Transverse colon (tissue), 4 donors: Measurements from ENCODE around the gene F3. TPM values are rescaled to one million over a fixed set of nuclear protein-coding genes. Genes with fewer than 3 reads are reported as not detected.

Source experiments
- DNase-seq: peaks from one replicate; pipeline ENCODE4 v3.0.0-alpha.2; 2019
- H3K27ac ChIP-seq, 4 donors: fragments of 200-600 bp; sonication (generic); 2 replicates each; pipeline ENCODE4 v1.5.1; 2016 to 2018; ENCODE audit warnings: inconsistent platforms in 4 of 4
- H3K27me3 ChIP-seq: fragments of 200-600 bp; sonication (generic); 2 replicates; pipeline ENCODE4 v1.5.1; 2017; ENCODE audit warnings: inconsistent platforms
- H3K36me3 ChIP-seq, 4 donors: fragments of 200-600 bp; sonication (generic); 2 replicates each; pipeline ENCODE4 v1.5.1; 2017 to 2019; ENCODE audit warnings: inconsistent platforms in 4 of 4
- H3K4me1 ChIP-seq, 4 donors: fragments of 200-600 bp; sonication (generic); 2 replicates each; pipeline ENCODE4 v1.5.1; 2017 to 2020; ENCODE audit warnings: inconsistent platforms in 4 of 4
- H3K4me3 ChIP-seq, 4 donors: fragments of 200-600 bp; sonication (generic); 1 replicate in 1 of 4; 2 replicates in 3 of 4; pipeline versions ENCODE4 v1.5.1 to v1.6.1; 2017 to 2019; ENCODE audit warnings: inconsistent platforms in 4 of 4
- H3K9me3 ChIP-seq, 2 donors: fragments of 200-600 bp; sonication (generic); 2 replicates each; pipeline ENCODE4 v1.5.1; 2017 to 2019; ENCODE audit warnings: inconsistent platforms in 2 of 2
- CTCF ChIP-seq, 5 experiments: fragments of 200-600 bp in 3 of 5; fragments of 450-650 bp in 2 of 5; sonication (generic) in 3 of 5; IDR thresholded peaks; 1 replicate in 2 of 5; 2 replicates in 3 of 5; pipeline ENCODE4 v1.5.1; 2016 to 2017; ENCODE audit warnings: antibody characterized with exemption in 5 of 5, inconsistent platforms in 3 of 5, mild to moderate bottlenecking in 2 of 5, moderate library complexity in 1 of 5
- EP300 ChIP-seq: sonication (generic); formaldehyde crosslinking; IDR thresholded peaks from one replicate; pipeline ENCODE4 v1.6.1; 2017; ENCODE audit warnings: antibody characterized with exemption, low read depth
- POLR2A ChIP-seq: fragments of 450-650 bp; IDR thresholded peaks from one replicate; pipeline ENCODE4 v1.6.1; 2016; ENCODE audit warnings: antibody characterized with exemption, mild to moderate bottlenecking, moderate library complexity
- POLR2AphosphoS5 ChIP-seq, 3 donors: sonication (generic); formaldehyde crosslinking; IDR thresholded peaks; one replicate each; pipeline ENCODE4 v1.6.1; 2016; ENCODE audit warnings: antibody characterized with exemption in 3 of 3
- WGBS, 2 donors: methylation state at CpG; one replicate each; pipeline ENCODE4 v1.1.5; 2018; ENCODE audit warnings: low coverage in 1 of 2; 5-methylcytosine and 5-hydroxymethylcytosine counted together
- in situ Hi-C, 4 donors: fragments of 200-750 bp; cut with MboI; loops; one replicate each; pipeline versions ENCODE4 v1.15.0 to v1.15.1; 2017; ENCODE audit warnings: low sequenced_read_pairs in 3 of 4, low pct_ligation_motif_present in 1 of 4, low pct_unique_long_range_greater_than_20kb in 1 of 4
- intact Hi-C: fragments of 100-400 bp; cut with DNase I; formaldehyde crosslinking; loops from one replicate; pipeline ENCODE4 v1.15.1; 2023; ENCODE audit warnings: low total_unique reads
- total RNA-seq, 4 donors: library from RNA; depleted of rRNA; stranded (reverse); fragments of >200 nt; gene quantifications; one replicate each; pipeline ENCODE4 v1.1.0, GENCODE V29; 2016

Gene F3
- total RNA-seq, 4 donors from 2014 or later = 35.9 to 105 (median 59.3) TPM

GRCh38 chr1:94519351-94519750 is 22.2 kb downstream of the F3 start:
- intact Hi-C loops = no loop called here
- H3K27ac ChIP-seq = no peak overlapping the region
- TF ChIP-seq POLR2AphosphoS5 (IDR thresholded peaks at IDR 0.05) (no peak), CTCF (IDR thresholded peaks at IDR 0.05) (no peak), POLR2A (no peak), EP300 (no peak)
- no peaks in the 10 kb centered on the region for H3K4me1 ChIP-seq
- peaks cover 0 to 8% (median 3%) of the 10 kb centered on the region in 4 donors for H3K36me3 ChIP-seq
- H3K27me3 ChIP-seq = no peaks in the 10 kb centered on the region
- no peak overlapping the region for H3K4me3 ChIP-seq
- DNase-seq = no peak
- 54 to 63% methylated on average over 2 of the region's 2 CpGs for WGBS, 2 donors
- no peaks in the 10 kb centered on the region for H3K9me3 ChIP-seq
- in situ Hi-C loops = loop anchor here in 2 of 4 donors (25.0 kb wide), 1 partner anchor 518 kb away; no protein-coding TSS in a partner anchor

GRCh38 chr1:94515296-94515947 is 26.1 kb downstream of the F3 start:
- Histone ChIP-seq H3K4me1 (no peaks in the 10 kb centered on the region), H3K4me3 (no peak overlapping the region), H3K27ac (no peak overlapping the region), H3K36me3 (peaks cover 0 to 8% (median 3%) of the 10 kb centered on the region in 4 donors), H3K27me3 (no peaks in the 10 kb centered on the region), H3K9me3 (no peaks in the 10 kb centered on the region)
- 20 to 79% methylated on average over 1 of the region's 1 CpG for WGBS, 2 donors
- in situ Hi-C loops (loop anchor here in 2 of 4 donors (25.0 kb wide), 1 partner anchor 522 kb away; no protein-coding TSS in a partner anchor), intact Hi-C loops (no loop called here)
- TF ChIP-seq EP300 (no peak), POLR2A (no peak), CTCF (IDR thresholded peaks at IDR 0.05) (no peak), POLR2AphosphoS5 (IDR thresholded peaks at IDR 0.05) (no peak)
- no peak for DNase-seq

- peaks cover 0 to 5% (median 3%) of the 10 kb centered on the region in 4 donors for H3K36me3 ChIP-seq
- in situ Hi-C loops (loop anchor here in 2 of 4 donors (25.0 kb wide), 1 partner anchor 523 kb away; no protein-coding TSS in a partner anchor), intact Hi-C loops (no loop called here)
- H3K4me1 ChIP-seq = no peaks in the 10 kb centered on the region
- no peak for DNase-seq
- H3K9me3 ChIP-seq = no peaks in the 10 kb centered on the region
- no peaks in the 10 kb centered on the region for H3K27me3 ChIP-seq
- 57 to 70% methylated on average over 2 of the region's 2 CpGs for WGBS, 2 donors
- no peak overlapping the region for H3K27ac ChIP-seq
- no peak for TF ChIP-seq POLR2A
- TF ChIP-seq POLR2AphosphoS5 (IDR thresholded peaks at IDR 0.05) = no peak
- TF ChIP-seq CTCF (IDR thresholded peaks at IDR 0.05) = peak; percentile 46 to 62 (median 50)
- no peak overlapping the region for H3K4me3 ChIP-seq
These were observed 27.3 kb downstream of the F3 start for GRCh38 chr1:94514095-94514727.

- Histone ChIP-seq H3K4me1 (no peaks in the 10 kb centered on the region), H3K36me3 (no peaks in the 10 kb centered on the region), H3K9me3 (no peaks in the 10 kb centered on the region), H3K4me3 (no peak overlapping the region), H3K27ac (no peak overlapping the region), H3K27me3 (no peaks in the 10 kb centered on the region)
- TF ChIP-seq POLR2A (no peak), CTCF (IDR thresholded peaks at IDR 0.05) (no peak), POLR2AphosphoS5 (IDR thresholded peaks at IDR 0.05) (no peak), EP300 (no peak)
- in situ Hi-C loops (loop anchor here in 2 of 4 donors (25.0 kb wide), 1 partner anchor 524 kb away; no protein-coding TSS in a partner anchor), intact Hi-C loops (no loop called here)
- WGBS, 2 donors = 95 to 97% methylated on average over 2 of the region's 2 CpGs
- DNase-seq = no peak
These were observed 28.7 kb downstream of the F3 start for GRCh38 chr1:94512816-94513215.
